Nucleus accumbens (tissue), 56 donors: ENCODE data around the gene CHPF2.
A peak's percentile ranks its signal among the peaks of the same experiment; 100 is the strongest.

Source experiments
- DNase-seq, 56 donors: peaks; one replicate each; lab custom pipeline; 2025; lab: John Stamatoyannopoulos, UW

The CHPF2 gene

DNA sequence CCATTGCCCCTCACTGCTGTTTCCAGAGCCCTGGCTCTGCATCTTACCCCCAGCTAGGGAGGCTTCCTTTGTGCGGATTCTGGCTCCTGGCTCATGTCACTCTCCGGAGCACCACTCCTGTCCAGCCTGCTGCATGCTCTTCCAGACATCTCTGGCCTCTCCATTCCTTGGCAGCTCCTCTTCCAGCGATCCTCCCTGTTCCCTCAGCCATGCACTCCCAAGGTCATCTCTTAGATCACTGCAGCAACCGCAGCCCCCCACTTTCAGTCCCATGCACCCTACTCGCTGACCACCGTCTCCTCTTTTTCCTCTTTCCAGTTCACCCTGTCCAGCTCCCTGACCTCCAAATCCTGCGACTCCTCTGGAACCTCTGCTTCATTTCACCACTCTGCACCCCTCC lies 23.1 kb downstream of the CHPF2 start:
- no peak for DNase-seq

DNA sequence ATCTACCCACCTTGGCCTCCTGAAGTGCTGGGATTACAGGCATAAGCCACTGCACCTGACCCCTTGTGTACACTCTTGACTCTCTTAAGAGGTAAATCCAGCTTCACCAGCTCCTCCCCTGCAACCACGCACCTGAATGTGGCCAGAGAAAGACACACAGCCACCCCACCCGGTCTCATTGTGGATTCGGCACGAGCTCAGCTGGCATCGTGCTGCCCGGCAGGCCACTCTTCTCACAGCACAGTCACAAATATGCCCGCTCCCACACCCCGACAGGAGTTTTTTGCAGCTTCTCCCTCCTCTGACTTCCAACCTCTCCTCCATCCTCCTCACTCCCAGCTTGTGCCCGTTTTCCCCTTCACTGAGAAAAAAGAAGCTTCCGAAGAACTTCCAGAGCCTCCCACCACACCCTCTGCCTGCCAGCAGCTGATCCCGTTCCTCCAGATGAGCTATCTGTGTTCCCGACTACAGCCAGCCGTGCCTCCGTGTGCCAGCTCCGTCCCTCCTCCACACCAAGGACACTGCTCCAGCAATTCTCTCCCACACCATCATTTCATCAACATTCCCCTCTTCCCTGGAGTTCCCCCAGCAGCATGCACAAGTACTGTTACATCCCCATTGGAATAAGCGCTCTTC lies 24.2 kb downstream of the CHPF2 start:
- peak in 3 of 56 donors; percentile 3 to 30 (median 8) for DNase-seq

DNA sequence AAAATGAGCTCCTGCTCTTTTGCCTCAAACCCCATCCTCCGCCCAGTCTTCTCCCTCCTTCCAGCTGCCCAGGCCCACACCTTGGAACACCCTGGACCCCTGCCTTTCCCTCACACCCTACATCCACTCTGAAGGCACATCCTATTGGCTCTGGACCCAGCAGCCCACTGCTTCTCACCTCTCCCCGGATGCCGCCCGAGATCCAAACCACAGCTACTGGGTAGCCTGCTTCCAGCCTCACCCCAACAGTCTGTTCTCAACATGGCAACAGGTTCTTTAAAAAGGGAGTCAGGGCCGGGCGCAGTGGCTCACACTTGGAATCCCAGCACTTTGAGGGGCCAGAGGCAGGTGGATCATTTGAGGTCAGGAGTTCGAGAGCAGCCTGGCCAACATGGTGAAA lies 25.7 kb downstream of the CHPF2 start:
- DNase-seq = no peak

DNA sequence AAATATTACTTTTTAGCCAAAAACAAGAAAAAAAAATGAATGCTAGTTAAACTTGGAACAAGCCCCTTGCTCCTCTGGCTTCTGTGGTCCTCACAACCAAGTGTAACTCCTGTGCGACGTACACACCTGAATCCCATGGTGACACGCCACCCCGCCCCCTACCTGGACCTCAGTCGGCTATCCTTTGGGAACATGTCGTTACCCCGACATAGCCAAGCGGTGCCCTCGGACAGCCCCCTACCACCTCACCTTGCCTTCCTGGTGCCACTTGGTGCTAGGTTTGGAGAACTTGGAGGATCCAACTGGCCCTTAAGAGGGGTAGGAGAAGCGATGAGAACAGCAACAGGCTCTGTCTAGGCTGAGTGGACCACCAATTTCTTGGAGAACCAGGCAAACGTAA lies 28.2 kb downstream of the CHPF2 start:
- no peak for DNase-seq

- DNase-seq = no peak
These were observed 28.6 kb downstream of the CHPF2 start for GRCh38 chr7:151260883-151261282.

- DNase-seq = no peak
These were observed 29.2 kb downstream of the CHPF2 start for GRCh38 chr7:151261529-151261928.

- no peak for DNase-seq
These were observed 32.3 kb downstream of the CHPF2 start for GRCh38 chr7:151264615-151265014.

GRCh38 chr7:151265351-151265931 lies 33.2 kb downstream of the CHPF2 start:
- DNase-seq = no peak

DNA sequence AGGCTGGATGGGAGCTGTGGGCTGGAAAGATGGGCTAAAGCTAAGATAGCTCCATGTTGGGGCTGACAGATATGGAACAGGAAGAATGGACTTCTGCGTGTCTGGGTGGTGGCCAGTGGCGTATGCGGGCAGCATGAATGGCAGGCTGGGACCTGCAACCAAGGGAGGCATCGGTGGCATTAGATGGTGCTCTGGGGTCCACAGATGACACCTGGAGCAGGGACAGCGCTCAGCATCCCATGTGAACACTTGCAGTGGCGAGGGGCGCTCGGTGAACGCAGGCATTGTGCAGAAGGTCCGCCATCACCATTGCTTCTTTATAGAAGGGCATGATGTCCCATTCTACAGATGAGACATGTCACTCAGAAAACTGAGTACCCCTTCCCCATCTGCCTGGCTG lies 37.2 kb downstream of the CHPF2 start:
- no peak for DNase-seq

- DNase-seq = no peak
These were observed 39.5 kb downstream of the CHPF2 start for GRCh38 chr7:151271699-151272355.

DNA sequence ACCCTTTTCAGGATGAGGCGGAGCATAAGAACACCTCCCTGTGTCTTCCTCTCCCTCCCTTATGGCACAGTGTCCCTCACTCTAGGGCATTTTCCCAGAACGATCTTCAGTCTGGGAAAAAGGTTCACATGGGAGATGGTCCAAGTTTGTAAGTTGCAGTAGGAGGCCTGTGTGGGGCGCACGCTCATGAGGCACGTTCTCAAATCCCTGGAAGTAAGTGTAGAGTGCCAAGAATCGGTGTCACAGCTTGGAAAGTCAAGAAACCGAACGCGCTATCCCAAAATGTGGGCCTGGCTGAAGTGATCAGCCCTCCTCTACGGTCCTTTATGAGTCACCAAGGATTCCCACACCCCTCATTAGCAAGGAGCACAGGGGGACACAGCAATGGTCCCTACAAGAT lies 40.1 kb downstream of the CHPF2 start:
- DNase-seq = no peak

DNA sequence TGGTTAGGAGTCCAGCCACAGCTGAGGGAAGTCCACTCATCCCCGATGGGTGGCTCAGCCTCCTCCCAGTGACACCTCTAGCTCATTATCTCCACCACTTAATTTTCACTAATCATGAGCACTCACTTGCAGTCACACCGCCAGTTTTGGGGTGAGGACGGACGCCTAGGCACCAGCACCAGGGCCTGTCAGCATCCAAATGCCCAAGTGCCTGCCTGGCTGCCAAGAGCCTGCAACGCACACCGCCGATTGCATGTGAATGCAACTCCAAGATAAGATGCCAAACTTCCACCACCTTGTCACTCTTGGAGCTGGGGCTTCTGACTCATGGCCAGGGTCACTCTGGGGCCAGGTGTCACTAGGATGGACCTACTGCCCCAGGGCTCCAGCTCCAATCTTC lies 40.6 kb downstream of the CHPF2 start:
- no peak for DNase-seq

- no peak for DNase-seq
These were observed 41.5 kb downstream of the CHPF2 start for GRCh38 chr7:151273651-151274390.

DNA sequence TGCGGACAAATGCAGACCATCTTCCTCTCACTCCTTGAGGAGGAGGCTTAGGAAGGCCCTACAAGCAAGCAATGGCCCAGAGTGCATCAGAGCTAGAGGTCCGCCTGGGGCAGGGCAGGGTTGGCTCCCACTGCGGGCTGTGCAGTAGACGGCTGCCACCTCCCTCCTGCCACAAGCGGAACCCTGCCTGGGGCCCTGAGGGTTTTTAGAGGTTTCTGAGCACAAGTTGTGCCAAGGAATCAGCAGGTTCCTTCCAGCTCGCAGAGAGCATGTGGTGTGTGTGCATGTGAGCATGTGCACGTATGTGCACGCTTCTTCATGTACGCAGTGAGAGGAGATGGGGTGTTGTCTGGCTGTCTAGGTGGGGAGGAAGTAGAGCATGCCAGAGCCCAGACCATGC lies 42.1 kb downstream of the CHPF2 start:
- no peak for DNase-seq

- DNase-seq = no peak
These were observed 42.9 kb downstream of the CHPF2 start for GRCh38 chr7:151274936-151275812.

DNA sequence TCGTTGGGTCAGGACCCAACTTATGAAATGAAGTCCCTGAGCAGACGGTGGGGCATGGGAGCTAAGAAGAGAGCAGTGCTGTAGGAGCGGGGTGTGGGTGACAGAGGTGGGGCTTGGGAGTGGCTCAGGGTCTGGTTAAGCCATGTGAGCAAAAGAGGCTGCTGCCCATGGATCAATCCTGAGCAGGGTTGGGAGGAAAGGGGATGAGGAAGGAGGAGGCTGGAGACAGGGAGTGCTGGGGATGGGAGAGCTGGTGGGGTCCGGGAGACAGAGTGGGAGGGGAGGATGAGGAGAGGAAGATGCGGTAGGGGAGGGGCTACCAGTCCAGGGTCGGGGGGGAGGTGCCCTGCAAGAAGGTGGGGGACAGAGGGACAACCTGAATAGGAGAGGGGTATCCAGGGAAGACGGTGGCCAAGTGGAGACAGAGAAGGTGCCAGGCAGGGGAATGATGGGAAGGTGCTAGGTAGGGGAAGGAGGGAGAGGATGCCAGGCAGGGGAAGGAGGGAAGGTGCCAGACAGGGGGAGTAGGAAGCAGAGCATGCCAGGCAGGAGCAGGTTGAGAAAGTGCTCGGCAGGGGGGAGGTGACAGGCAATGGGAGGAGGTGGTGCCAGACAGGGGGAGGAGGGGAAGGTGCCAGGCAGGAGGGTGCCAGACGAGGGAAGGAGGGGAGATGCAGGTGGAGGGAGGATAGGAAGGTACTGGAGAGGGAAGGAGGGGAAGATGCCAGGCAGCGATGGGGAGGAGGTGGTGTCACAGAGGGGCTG lies 43.7 kb downstream of the CHPF2 start:
- DNase-seq = peak in 38 of 56 donors; percentile 13 to 88 (median 58)

DNA sequence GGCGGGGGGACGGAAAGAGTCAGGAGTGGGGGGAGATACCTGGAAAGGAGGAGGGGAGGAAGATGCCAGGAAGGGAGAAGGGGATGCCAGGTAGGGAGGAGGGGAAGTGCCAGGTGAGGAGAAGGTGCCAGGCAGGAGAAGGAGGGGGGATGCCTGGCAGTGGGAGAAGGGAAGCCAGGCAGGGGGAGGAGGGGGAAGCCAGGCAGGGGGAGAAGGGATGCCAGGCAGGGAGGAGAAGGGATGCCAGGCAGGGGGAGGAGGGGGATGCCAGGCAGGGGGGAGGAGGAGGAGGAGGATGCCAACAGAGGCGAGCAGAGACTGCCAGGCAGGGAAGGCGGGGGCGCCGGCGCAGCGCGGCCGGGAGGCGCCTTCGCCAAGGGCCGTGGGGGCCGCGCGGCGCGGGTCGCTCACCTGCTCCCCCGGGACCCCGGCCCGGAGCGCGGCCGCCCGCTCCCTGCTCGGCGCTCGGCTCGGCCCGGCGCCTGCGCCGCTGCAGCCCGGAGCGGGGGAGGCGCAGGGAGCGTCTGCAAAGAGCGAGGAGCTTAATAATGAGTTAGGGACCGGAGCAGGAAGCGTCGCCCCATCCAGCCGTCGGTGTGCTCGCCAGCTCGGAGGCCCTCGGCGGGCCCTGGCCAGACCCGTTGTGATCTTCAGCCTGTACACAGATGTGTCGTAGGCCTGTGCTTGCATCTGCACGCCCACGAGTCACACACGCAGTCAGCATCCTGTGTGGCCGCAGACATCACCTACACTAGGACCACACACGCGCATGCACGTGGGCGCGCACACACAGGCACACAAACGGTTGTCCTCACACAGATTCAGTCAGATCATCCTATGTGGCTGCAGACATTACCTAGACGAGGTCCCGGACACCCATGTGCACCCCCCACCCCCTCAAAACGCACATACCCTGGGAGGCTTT lies 44.6 kb downstream of the CHPF2 start:
- peak in 40 of 56 donors; percentile 8 to 73 (median 48) for DNase-seq

DNA sequence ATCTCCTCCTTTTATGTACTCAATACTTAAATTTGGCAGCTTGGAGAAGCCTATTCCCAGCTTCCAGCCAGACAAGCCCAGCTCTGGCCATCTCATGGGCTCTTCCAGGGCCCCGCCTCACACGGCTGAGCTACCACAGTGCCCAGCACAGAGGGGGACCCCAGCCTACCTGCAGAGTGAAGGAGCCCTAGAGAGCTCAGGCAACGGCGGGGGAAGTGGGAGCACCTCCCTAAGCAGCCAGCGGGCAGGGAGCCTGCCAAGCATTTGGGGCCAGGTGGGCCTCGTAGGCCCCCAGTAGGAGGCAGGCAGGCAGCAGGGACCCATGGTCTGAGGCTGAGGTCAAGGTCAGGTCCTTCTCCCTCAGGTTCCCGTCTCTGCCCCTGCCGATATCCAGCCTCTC lies 45.3 kb downstream of the CHPF2 start:
- no peak for DNase-seq

- no peak for DNase-seq
These were observed 46.7 kb downstream of the CHPF2 start for GRCh38 chr7:151278949-151279348.
